Muscle of arm (tissue), 12 donors: Measurements from ENCODE around the gene TTC14. TPM values are rescaled to one million over a fixed set of nuclear protein-coding genes. Genes with fewer than 3 reads are reported as not detected.

ENCODE experiments used
- DNase-seq: peaks from one replicate; pipeline ENCODE4 v3.0.0-alpha.2; 2013
- polyA plus RNA-seq, 12 donors: library from polyadenylated mRNA; unstranded; fragments of 120-200 nt; gene quantifications; one replicate each; pipeline ENCODE4 v1.2.1, GENCODE V29; 2013; ENCODE audit not compliant: insufficient read length in 12 of 12

TTC14 gene
- polyA plus RNA-seq, 12 donors, result 26.0 to 68.2 (median 44.6) TPM; not detected in 1

GRCh38 chr3:180624714-180625113, 22.8 kb downstream of the TTC14 start:
- no peak for DNase-seq

GRCh38 chr3:180626844-180627243, 24.9 kb downstream of the TTC14 start:
- no peak for DNase-seq

GRCh38 chr3:180630371-180630770, 28.4 kb downstream of the TTC14 start:
- DNase-seq, result no peak

GRCh38 chr3:180631317-180631716, 29.4 kb downstream of the TTC14 start:
- DNase-seq, result no peak

- DNase-seq, result no peak
Observed at GRCh38 chr3:180633722-180634121, 31.8 kb downstream of the TTC14 start.

GRCh38 chr3:180640987-180641386, 39.0 kb downstream of the TTC14 start:
- DNase-seq, result no peak

- no peak for DNase-seq
Observed at GRCh38 chr3:180646187-180646790, 44.3 kb downstream of the TTC14 start.

GRCh38 chr3:180656406-180656805, 54.4 kb downstream of the TTC14 start:
- no peak for DNase-seq

- no peak for DNase-seq
Observed at GRCh38 chr3:180657094-180657493, 55.1 kb downstream of the TTC14 start.

Other genes with a start within 250 kb of the TTC14 start
- 1 to 10 TPM in 9 of 12 donors, under 1 TPM in 1, not detected in 2; 0.64 to 4.2 (median 2.8) TPM for gene CCDC39, start 77.3 kb downstream of the TTC14 start, polyA plus RNA-seq